Measurements from ENCODE around the gene GLIS1.

The GLIS1 gene

GRCh38 chr1:53575955-53576320, 163.0 kb downstream of the GLIS1 start:
- DNase-seq, result no peak

- DNase-seq, result no peak
Measured at GRCh38 chr1:53575141-53575954, 163.6 kb downstream of the GLIS1 start.

- DNase-seq, result no peak
Measured at GRCh38 chr1:53574621-53575020, 164.3 kb downstream of the GLIS1 start.

GRCh38 chr1:53573931-53574330, 165.0 kb downstream of the GLIS1 start:
- DNase-seq, result no peak

GRCh38 chr1:53573522-53573921, 165.4 kb downstream of the GLIS1 start:
- no peak for DNase-seq

GRCh38 chr1:53572815-53573173, 166.2 kb downstream of the GLIS1 start:
- DNase-seq, result no peak

GRCh38 chr1:53572065-53572814, 166.7 kb downstream of the GLIS1 start:
- DNase-seq, result no peak

- DNase-seq, result no peak
Measured at GRCh38 chr1:53568540-53568939, 170.4 kb downstream of the GLIS1 start.

GRCh38 chr1:53567851-53568250, 171.1 kb downstream of the GLIS1 start:
- DNase-seq, result no peak

- no peak for DNase-seq
Measured at GRCh38 chr1:53567450-53567849, 171.5 kb downstream of the GLIS1 start.

GRCh38 chr1:53563611-53564010, 175.4 kb downstream of the GLIS1 start:
- DNase-seq, result no peak

GRCh38 chr1:53562981-53563379, 176.0 kb downstream of the GLIS1 start:
- no peak for DNase-seq

- DNase-seq, result no peak
Measured at GRCh38 chr1:53562291-53562980, 176.5 kb downstream of the GLIS1 start.

GRCh38 chr1:53561503-53562105, 177.4 kb downstream of the GLIS1 start:
- no peak for DNase-seq

GRCh38 chr1:53560581-53561502, 178.1 kb downstream of the GLIS1 start:
- no peak for DNase-seq

GRCh38 chr1:53559854-53560580, 178.9 kb downstream of the GLIS1 start:
- DNase-seq, result no peak

- no peak for DNase-seq
Measured at GRCh38 chr1:53559391-53559815, 179.6 kb downstream of the GLIS1 start.

GRCh38 chr1:53558739-53559315, 180.1 kb downstream of the GLIS1 start:
- DNase-seq, result no peak

GRCh38 chr1:53557830-53558738, 180.9 kb downstream of the GLIS1 start:
- no peak for DNase-seq

- no peak for DNase-seq
Measured at GRCh38 chr1:53557369-53557768, 181.6 kb downstream of the GLIS1 start.

All from hippocampal formation (tissue), 2 donors.